Ishikawa (cell line): ENCODE data around the gene NACA.

Experiments used
- CEBPB ChIP-seq: IDR thresholded peaks from 2 replicates; pipeline ENCODE4 v1.6.1; 2012
- EP300 ChIP-seq: IDR thresholded peaks from 2 replicates; pipeline ENCODE4 v1.6.1; 2012; ENCODE audit warnings: borderline replicate concordance
- FOXM1 ChIP-seq: IDR thresholded peaks from 2 replicates; pipeline ENCODE4 v1.6.1; 2012; ENCODE audit warnings: low read depth, borderline replicate concordance
- RAD21 ChIP-seq: IDR thresholded peaks from 2 replicates; pipeline ENCODE4 v1.6.1; 2012; ENCODE audit warnings: low read depth
- TAF1 ChIP-seq: IDR thresholded peaks from 2 replicates; pipeline ENCODE4 v1.6.1; 2012; ENCODE audit warnings: low read depth, mild to moderate bottlenecking
- TF ChIP-seq, protein P1 (sequence below): IDR thresholded peaks from 2 replicates; pipeline ENCODE4 v1.6.1; 2012
- TF ChIP-seq, protein P2 (sequence below): IDR thresholded peaks from 2 replicates; pipeline ENCODE4 v1.6.1; 2012; ENCODE audit warnings: low read depth, mild to moderate bottlenecking
- TF ChIP-seq, protein P3 (sequence below): IDR thresholded peaks from 2 replicates; pipeline ENCODE4 v1.6.1; 2012

DNA sequence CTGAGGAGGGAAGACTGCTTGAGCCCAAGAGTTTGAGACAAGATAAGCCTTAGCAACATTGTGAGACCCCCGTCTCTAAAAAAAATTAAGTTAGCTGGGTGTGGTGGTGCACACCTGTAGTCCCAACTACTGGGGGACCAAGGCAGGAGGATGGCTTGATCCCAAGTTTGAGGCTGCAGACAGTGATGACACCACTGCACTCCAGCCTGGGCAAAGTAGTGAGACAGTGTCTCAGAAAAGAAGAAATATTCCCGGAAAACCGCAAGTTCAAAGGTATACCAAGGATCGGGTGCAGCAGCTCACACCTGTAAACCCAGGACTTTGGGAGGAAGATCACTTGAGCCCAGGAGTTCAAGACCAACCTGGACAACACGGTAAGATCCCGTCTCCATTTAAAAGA lies 42.8 kb downstream of the NACA start:
- TF ChIP-seq, protein P1, sequence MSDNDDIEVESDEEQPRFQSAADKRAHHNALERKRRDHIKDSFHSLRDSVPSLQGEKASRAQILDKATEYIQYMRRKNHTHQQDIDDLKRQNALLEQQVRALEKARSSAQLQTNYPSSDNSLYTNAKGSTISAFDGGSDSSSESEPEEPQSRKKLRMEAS, result no peak
- TF ChIP-seq RAD21, result no peak
- no peak for TF ChIP-seq FOXM1
- no peak for TF ChIP-seq TAF1
- TF ChIP-seq, protein P2, sequence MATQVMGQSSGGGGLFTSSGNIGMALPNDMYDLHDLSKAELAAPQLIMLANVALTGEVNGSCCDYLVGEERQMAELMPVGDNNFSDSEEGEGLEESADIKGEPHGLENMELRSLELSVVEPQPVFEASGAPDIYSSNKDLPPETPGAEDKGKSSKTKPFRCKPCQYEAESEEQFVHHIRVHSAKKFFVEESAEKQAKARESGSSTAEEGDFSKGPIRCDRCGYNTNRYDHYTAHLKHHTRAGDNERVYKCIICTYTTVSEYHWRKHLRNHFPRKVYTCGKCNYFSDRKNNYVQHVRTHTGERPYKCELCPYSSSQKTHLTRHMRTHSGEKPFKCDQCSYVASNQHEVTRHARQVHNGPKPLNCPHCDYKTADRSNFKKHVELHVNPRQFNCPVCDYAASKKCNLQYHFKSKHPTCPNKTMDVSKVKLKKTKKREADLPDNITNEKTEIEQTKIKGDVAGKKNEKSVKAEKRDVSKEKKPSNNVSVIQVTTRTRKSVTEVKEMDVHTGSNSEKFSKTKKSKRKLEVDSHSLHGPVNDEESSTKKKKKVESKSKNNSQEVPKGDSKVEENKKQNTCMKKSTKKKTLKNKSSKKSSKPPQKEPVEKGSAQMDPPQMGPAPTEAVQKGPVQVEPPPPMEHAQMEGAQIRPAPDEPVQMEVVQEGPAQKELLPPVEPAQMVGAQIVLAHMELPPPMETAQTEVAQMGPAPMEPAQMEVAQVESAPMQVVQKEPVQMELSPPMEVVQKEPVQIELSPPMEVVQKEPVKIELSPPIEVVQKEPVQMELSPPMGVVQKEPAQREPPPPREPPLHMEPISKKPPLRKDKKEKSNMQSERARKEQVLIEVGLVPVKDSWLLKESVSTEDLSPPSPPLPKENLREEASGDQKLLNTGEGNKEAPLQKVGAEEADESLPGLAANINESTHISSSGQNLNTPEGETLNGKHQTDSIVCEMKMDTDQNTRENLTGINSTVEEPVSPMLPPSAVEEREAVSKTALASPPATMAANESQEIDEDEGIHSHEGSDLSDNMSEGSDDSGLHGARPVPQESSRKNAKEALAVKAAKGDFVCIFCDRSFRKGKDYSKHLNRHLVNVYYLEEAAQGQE, result no peak
- TF ChIP-seq, protein P3, sequence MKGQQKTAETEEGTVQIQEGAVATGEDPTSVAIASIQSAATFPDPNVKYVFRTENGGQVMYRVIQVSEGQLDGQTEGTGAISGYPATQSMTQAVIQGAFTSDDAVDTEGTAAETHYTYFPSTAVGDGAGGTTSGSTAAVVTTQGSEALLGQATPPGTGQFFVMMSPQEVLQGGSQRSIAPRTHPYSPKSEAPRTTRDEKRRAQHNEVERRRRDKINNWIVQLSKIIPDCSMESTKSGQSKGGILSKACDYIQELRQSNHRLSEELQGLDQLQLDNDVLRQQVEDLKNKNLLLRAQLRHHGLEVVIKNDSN, result no peak
- TF ChIP-seq CEBPB, result no peak
- no peak for TF ChIP-seq EP300
